ENCODE measurements around the gene KLHL17. TPM values are rescaled to one million over a fixed set of nuclear protein-coding genes. Genes with fewer than 3 reads are reported as not detected.

The KLHL17 gene
- total and polyA plus RNA-seq, 2 experiments from 2014 or later = 5.5 to 19.2 TPM

DNA sequence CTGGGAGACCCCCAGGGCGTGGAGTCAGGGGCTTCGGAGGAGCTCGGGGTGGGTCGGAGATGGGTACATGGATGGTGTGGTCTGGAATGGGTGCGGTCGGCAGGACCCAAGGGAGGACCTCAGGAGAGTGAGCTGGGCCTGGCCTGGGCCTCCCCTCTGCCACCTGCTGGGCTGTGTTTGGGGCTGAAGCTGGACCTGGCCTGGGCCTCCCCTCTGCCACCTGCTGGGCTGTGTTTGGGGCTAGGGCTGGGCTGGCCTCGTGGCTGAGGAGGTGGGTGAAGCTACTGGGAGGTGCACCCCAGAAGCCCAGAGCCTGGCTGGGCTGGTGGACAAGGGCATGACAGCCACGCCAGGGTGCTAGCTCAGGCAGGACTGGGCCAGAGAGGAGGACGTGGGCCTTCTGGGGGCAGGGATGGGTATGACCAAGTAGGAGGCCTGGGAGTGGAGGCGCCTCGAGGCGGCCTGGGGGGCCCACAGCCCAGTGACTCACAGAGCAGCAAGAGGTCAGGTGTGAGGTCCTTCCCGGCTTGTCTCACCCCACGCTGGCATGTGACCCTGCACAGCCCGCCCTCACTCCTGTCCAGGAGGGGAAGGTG is 22.2 kb upstream of the KLHL17 start:
- Histone ChIP-seq H3K9me3 (ENCODE audit: low read depth) (no peaks in the 10 kb centered on the region), H2AFZ (no peak overlapping the region), H3K9me2 (ENCODE audit: insufficient read depth) (no peaks in the 10 kb centered on the region), H3K27ac (peak overlapping the region; percentile 31), H3K27me3 (replicated peaks; ENCODE audit: insufficient read depth) (no peaks in the 10 kb centered on the region), H3K4me3 (no peak overlapping the region), H3K9ac (no peak overlapping the region), H3K4me2 (ENCODE audit: unreplicated experiment) (no peak overlapping the region), H3K4me1 (ENCODE audit: insufficient read depth) (peaks cover 25% of the 10 kb centered on the region; the same call in 1 of the 2 replicates), H3K36me3 (ENCODE audit: low read depth) (no peaks in the 10 kb centered on the region), H3F3A (ENCODE audit: insufficient read depth) (no peaks in the 10 kb centered on the region), H4K20me1 (ENCODE audit: insufficient read depth) (no peaks in the 10 kb centered on the region), H3K79me2 (ENCODE audit: insufficient read depth) (no peaks in the 10 kb centered on the region)
- TF ChIP-seq EZH2phosphoT487 (IDR thresholded peaks at IDR 0.05; ENCODE audit: insufficient read depth, low read depth) (no peak), EZH2 (IDR thresholded peaks at IDR 0.05; ENCODE audit: insufficient read depth, poor library complexity, severe bottlenecking) (no peak)
- in situ Hi-C loops (cut with MboI) = no loop called here
- 54 to 63% methylated on average over 15 of the region's 15 CpGs for WGBS, 2 experiments (ENCODE audit: low coverage in 1 of 2, low lambda C conversion rate in 2 of 2, missing lambda C conversion rate in 2 of 2)
- peak; percentile 80 for DNase-seq

DNA sequence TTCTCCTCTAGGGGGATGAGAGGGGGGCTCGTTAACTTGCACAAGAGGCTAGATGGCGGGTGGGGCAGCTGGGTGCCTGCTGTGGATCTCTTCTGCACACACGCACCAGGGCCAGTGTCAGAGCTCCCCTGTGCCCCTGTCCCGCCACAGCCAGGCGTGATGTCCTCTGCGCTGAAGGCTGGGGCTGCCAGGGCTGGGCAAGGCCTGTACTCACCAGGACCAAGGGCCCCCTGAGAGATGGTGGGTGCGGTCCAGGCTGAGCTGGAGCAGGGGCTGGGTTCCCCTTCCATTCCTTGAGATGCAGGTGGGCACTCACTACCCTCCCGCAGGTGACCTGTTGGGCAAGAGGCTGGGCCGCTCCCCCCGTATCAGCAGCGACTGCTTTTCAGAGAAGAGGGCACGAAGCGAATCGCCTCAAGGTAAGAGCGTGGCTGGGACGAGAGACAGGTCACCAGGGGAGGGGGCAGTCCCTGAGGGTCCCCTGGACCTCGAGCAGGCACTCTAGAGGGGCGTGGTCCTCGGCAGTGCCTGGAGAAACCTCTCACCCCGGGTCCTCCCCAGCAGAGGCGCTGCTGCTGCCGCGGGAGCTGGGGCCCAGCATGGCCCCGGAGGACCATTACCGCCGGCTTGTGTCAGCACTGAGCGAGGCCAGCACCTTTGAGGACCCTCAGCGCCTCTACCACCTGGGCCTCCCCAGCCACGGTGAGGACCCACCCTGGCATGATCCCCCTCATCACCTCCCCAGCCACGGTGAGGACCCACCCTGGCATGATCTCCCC is 21.5 kb upstream of the KLHL17 start:
- no peak overlapping the region for H2AFZ ChIP-seq
- in situ Hi-C loops (cut with MboI) = no loop called here
- no peaks in the 10 kb centered on the region for H4K20me1 ChIP-seq (ENCODE audit: insufficient read depth)
- 90 to 93% methylated on average over 28 to 30 of the region's 30 CpGs for WGBS, 2 experiments (ENCODE audit: low coverage in 1 of 2, low lambda C conversion rate in 2 of 2, missing lambda C conversion rate in 2 of 2)
- TF ChIP-seq EZH2phosphoT487 (IDR thresholded peaks at IDR 0.05; ENCODE audit: insufficient read depth, low read depth) (no peak), EZH2 (IDR thresholded peaks at IDR 0.05; ENCODE audit: insufficient read depth, poor library complexity, severe bottlenecking) (no peak)
- no peak overlapping the region for H3K4me2 ChIP-seq (ENCODE audit: unreplicated experiment)
- H3K27ac ChIP-seq = 0 out of 2 replicates have a peak overlapping the region, but pooled peaks have one; percentile 7
- peaks cover 5% of the 10 kb centered on the region; the same call in 1 of the 2 replicates for H3F3A ChIP-seq (ENCODE audit: insufficient read depth)
- no peaks in the 10 kb centered on the region for H3K36me3 ChIP-seq (ENCODE audit: low read depth)
- no peaks in the 10 kb centered on the region for H3K27me3 ChIP-seq (replicated peaks; ENCODE audit: insufficient read depth)
- no peaks in the 10 kb centered on the region for H3K79me2 ChIP-seq (ENCODE audit: insufficient read depth)
- H3K4me1 ChIP-seq (ENCODE audit: insufficient read depth) = peaks cover 25% of the 10 kb centered on the region; the same call in 1 of the 2 replicates
- no peaks in the 10 kb centered on the region for H3K9me3 ChIP-seq (ENCODE audit: low read depth)
- H3K9me2 ChIP-seq (ENCODE audit: insufficient read depth) = no peaks in the 10 kb centered on the region
- no peak for DNase-seq
- H3K4me3 ChIP-seq = no peak overlapping the region
- H3K9ac ChIP-seq = no peak overlapping the region

DNA sequence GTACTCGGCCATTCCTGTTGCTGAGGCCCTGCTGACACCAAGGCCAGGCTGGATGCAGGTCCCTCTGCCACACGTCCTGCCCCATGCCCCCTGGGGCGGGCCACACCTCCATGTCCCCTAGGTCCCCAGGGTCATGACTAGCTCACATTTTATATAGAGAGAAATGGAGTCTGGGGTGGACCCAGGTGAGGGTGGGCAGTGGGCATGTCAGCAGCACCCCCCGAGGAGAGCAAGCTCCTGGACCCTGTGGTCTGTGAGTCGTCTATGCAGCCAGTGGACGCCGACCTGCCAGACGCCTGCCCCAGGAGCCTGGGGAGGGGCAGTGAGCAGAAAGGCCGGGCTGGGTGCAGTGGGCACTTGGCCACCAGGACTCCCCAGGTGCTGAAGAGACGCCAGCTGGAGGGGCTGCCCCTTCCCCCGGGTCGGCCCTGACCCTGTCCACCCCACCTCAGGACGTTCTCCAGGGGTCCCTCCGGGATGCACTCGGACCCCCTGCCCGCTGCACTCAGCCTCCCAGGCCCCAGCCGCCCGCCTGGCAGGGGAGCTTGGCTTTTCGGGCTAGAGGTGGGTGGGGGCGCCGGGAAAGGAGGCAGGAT is 20.8 kb upstream of the KLHL17 start:
- H3K79me2 ChIP-seq (ENCODE audit: insufficient read depth) = no peaks in the 10 kb centered on the region
- H2AFZ ChIP-seq = no peak overlapping the region
- H3F3A ChIP-seq (ENCODE audit: insufficient read depth) = peaks cover 12% of the 10 kb centered on the region; the same call in 1 of the 2 replicates
- no peak overlapping the region for H3K4me3 ChIP-seq
- no peaks in the 10 kb centered on the region for H3K36me3 ChIP-seq (ENCODE audit: low read depth)
- H3K27ac ChIP-seq = peak overlapping the region; percentile 73
- no peaks in the 10 kb centered on the region for H4K20me1 ChIP-seq (ENCODE audit: insufficient read depth)
- H3K4me1 ChIP-seq (ENCODE audit: insufficient read depth) = peaks cover 25% of the 10 kb centered on the region; the same call in 1 of the 2 replicates
- H3K9me3 ChIP-seq (ENCODE audit: low read depth) = no peaks in the 10 kb centered on the region
- H3K4me2 ChIP-seq (ENCODE audit: unreplicated experiment) = no peak overlapping the region
- no peak for TF ChIP-seq EZH2 (IDR thresholded peaks at IDR 0.05; ENCODE audit: insufficient read depth, poor library complexity, severe bottlenecking)
- TF ChIP-seq EZH2phosphoT487 (IDR thresholded peaks at IDR 0.05; ENCODE audit: insufficient read depth, low read depth) = no peak
- DNase-seq = peak; percentile 30
- WGBS, 2 experiments (ENCODE audit: low coverage in 1 of 2, low lambda C conversion rate in 2 of 2, missing lambda C conversion rate in 2 of 2) = 45 to 48% methylated on average over 12 to 16 of the region's 21 CpGs
- no peak overlapping the region; the same call in 1 of the 2 replicates for H3K9ac ChIP-seq
- no peaks in the 10 kb centered on the region for H3K9me2 ChIP-seq (ENCODE audit: insufficient read depth)
- in situ Hi-C loops (cut with MboI) = no loop called here
- no peaks in the 10 kb centered on the region for H3K27me3 ChIP-seq (replicated peaks; ENCODE audit: insufficient read depth)

Data from GM23248 (cell line).